Measurements from ENCODE around the gene CCDC61. TPM values are rescaled to one million over a fixed set of nuclear protein-coding genes. Genes with fewer than 3 reads are reported as not detected.

CCDC61 gene
- total RNA-seq, 3 donors from 2014 or later (not counting 1 experiment from before 2014, with no cell fraction given), result 10.6 to 16.9 (median 14.6) TPM

DNA sequence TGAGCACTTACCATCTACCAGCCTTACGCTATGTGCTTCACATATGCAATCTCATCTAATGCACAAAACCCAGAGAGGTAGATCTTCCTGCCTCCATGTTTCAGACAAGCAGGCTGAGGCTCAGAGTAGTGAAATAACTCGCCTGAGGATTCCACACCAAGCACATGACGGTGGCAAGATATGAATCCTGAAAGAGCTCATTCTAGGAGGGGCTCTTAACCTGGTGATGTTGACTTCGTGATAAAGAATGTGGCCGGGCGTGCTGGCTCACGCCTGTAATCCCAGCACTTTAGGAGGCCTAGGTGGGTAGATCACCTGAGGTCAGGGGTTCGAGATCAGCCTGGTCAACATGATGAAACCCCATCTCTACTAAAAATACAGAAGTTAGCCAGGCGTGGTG is 26.6 kb upstream of the CCDC61 start:
- intact Hi-C loops (cut with micrococcal nuclease), result no loop called here

GRCh38 chr19:45969676-45970075 is 25.6 kb upstream of the CCDC61 start:
- H3K27me3 ChIP-seq (ENCODE audit: control insufficient read depth, insufficient read depth, low read length), result peaks cover 37% of the 10 kb centered on the region
- no peaks in the 10 kb centered on the region for H3K9me3 Mint-ChIP-seq
- H3K4me3 Mint-ChIP-seq, result no peak overlapping the region
- H3K27ac ChIP-seq (ENCODE audit: low read length), result no peak overlapping the region
- peaks cover 8 to 17% of the 10 kb centered on the region in 2 donors for H3K4me1 Mint-ChIP-seq
- no peak overlapping the region for H3K27ac Mint-ChIP-seq
- no peaks in the 10 kb centered on the region for H3K36me3 Mint-ChIP-seq
- 61% methylated on average over 5 of the region's 5 CpGs for WGBS (ENCODE audit: insufficient coverage)
- H3K9me3 ChIP-seq (ENCODE audit: control insufficient read depth, insufficient read depth, low read length), result peaks cover 3% of the 10 kb centered on the region
- DNase-seq (no peak), ATAC-seq (no peak)
- H3K4me1 ChIP-seq (ENCODE audit: control insufficient read depth, insufficient read depth, low read length), result peaks cover 25% of the 10 kb centered on the region
- H3K4me3 ChIP-seq (ENCODE audit: low read length), result no peak overlapping the region
- no peak for TF ChIP-seq CTCF (IDR thresholded peaks at IDR 0.05)
- intact Hi-C loops (cut with micrococcal nuclease), result no loop called here
- no peaks in the 10 kb centered on the region for H3K36me3 ChIP-seq (ENCODE audit: control insufficient read depth, insufficient read depth, low read length)
- peaks cover 40 to 49% of the 10 kb centered on the region in 2 donors for H3K27me3 Mint-ChIP-seq (ENCODE audit: low read depth in 2 of 2)

More for the DNA sequence above, 26.6 kb upstream of the CCDC61 start:
- ATAC-seq, result no peak
- Mint-ChIP-seq H3K27me3 (ENCODE audit: low read depth in 2 of 2) (peaks cover 34 to 49% of the 10 kb centered on the region in 2 donors), H3K36me3 (no peaks in the 10 kb centered on the region), H3K4me1 (peaks cover 8 to 17% of the 10 kb centered on the region in 2 donors), H3K27ac (no peak overlapping the region), H3K4me3 (no peak overlapping the region), H3K9me3 (no peaks in the 10 kb centered on the region)
- Histone ChIP-seq H3K27me3 (ENCODE audit: control insufficient read depth, insufficient read depth, low read length) (peaks cover 29% of the 10 kb centered on the region), H3K9me3 (ENCODE audit: control insufficient read depth, insufficient read depth, low read length) (peaks cover 3% of the 10 kb centered on the region), H3K36me3 (ENCODE audit: control insufficient read depth, insufficient read depth, low read length) (no peaks in the 10 kb centered on the region), H3K4me3 (ENCODE audit: low read length) (no peak overlapping the region), H3K27ac (ENCODE audit: low read length) (no peak overlapping the region), H3K4me1 (ENCODE audit: control insufficient read depth, insufficient read depth, low read length) (peaks cover 20% of the 10 kb centered on the region)
- no peak for DNase-seq
- no peak for TF ChIP-seq CTCF (IDR thresholded peaks at IDR 0.05)
- 86% methylated on average over 8 of the region's 9 CpGs for WGBS (ENCODE audit: insufficient coverage)

DNA sequence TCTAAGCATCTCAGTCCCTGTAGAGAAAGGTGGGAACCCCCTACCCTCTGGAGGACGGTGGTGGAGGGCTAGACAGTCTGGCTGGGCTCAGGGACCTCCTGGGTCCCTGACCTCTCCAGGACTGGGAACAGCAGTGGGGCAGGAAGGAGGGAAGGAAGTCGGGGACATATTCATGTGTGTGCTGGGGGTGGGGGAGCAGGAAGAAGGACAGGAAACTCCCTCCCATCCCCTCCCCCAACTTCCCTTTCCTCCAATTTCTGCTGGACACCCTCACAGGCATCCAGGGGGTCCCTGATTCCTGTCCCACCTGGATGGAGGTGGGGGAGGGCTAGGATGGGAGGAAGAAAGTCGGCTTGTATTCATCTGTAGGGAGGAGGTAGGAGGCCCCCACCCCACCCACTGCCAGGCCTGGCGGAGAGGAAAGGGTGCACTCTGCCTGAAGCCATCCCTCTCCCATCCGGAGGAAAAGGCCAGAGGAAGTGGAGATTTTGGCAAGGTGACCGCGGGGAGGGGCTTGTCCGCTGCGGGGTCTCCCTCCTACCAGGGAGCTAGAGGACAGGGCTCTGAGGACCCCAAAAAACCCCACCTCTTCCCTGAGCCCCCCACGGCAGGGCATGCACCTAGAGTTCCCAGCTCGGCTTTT is 23.9 kb upstream of the CCDC61 start:
- Mint-ChIP-seq H3K4me1 (peaks cover 8 to 17% of the 10 kb centered on the region in 2 donors), H3K36me3 (no peaks in the 10 kb centered on the region), H3K9me3 (no peaks in the 10 kb centered on the region), H3K4me3 (no peak overlapping the region), H3K27ac (peak overlapping the region in 1 of 2 donors; percentile 31), H3K27me3 (ENCODE audit: low read depth in 2 of 2) (peaks cover 55 to 64% of the 10 kb centered on the region in 2 donors)
- no peak overlapping the region for H3K4me3 ChIP-seq (ENCODE audit: low read length)
- peaks cover 3% of the 10 kb centered on the region for H3K9me3 ChIP-seq (ENCODE audit: control insufficient read depth, insufficient read depth, low read length)
- peaks cover 25% of the 10 kb centered on the region for H3K4me1 ChIP-seq (ENCODE audit: control insufficient read depth, insufficient read depth, low read length)
- no peak overlapping the region for H3K27ac ChIP-seq (ENCODE audit: low read length)
- H3K27me3 ChIP-seq (ENCODE audit: control insufficient read depth, insufficient read depth, low read length), result peaks cover 42% of the 10 kb centered on the region
- no peak for TF ChIP-seq CTCF (IDR thresholded peaks at IDR 0.05)
- no peaks in the 10 kb centered on the region for H3K36me3 ChIP-seq (ENCODE audit: control insufficient read depth, insufficient read depth, low read length)
- ATAC-seq, result no peak
- 4% methylated on average over 8 of the region's 11 CpGs for WGBS (ENCODE audit: insufficient coverage)
- intact Hi-C loops (cut with micrococcal nuclease), result no loop called here
- no peak for DNase-seq

All from natural killer cell (primary cell).